GM18861 (cell line): Measurements from ENCODE around the gene PKD2.
"Not testable (repeated sequence)": the region's sequence is repeated elsewhere in the genome, so short reads cannot be mapped to it uniquely, and the experiment has no call there.

Source experiments
- ATAC-seq: cut with Tn5 transposase; IDR thresholded peaks from one replicate; pipeline ENCODE4 v1.9.1; 2021; ENCODE audit not compliant: unreplicated experiment

Gene PKD2

DNA sequence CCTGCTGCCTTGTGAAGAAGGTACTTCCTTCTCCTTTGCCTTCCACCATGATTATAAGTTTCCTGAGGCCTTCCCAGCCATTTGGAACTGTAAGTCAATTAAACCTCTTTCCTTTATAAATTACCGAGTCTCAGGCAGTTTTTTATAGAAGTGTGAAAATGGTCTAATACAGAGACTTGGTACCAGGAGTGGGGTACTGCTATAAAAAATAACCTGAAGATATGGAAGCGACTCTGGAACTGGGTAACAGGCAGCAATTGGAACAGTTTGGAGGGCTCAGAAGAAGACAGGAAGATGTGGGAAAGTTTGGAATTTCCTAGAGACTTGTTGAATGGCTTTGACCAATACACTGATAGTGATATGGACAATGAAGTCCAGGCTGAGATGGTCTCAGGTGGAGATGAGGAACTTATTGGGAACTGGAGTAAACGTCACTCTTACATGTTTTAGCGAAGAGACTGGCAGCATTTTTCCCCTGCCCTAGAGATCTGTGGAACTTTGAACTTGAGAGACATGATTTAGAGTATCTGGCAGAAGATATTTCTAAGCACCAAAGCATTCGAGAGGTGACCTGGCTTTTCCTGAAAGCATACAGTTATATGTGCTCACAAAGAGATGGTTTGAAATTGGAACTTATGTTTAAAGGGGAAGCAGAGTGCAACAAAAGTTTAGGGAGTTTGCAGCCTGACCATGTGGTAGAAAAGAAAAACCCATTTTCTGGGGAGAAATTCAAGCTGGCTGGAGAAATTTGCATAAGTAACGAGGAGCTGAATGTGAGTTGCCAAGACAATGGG is 18.6 kb downstream of the PKD2 start:
- ATAC-seq: not testable (repeated sequence)

- no peak for ATAC-seq
Measured at GRCh38 chr4:88027611-88028608, 20.5 kb downstream of the PKD2 start.

DNA sequence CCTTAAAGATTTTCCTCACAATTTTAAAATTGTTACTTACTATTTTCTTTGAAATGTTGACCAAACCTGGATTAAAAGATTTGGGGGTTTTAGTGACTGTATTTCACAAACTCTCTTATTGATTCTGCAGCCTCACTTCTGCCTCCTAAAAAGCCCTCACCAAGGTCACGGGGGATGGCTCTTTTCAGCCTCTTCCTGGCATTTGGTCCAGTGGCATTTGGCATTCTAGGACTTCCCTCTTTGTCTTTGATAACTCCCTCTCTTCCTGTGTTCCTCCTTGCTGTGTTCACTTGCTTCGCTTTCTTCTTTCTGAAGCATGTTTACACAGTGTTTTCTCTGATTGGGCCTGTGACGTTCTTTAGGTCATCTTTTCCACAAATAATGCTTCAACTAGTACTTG is 21.5 kb downstream of the PKD2 start:
- no peak for ATAC-seq

- no peak for ATAC-seq
Measured at GRCh38 chr4:88029556-88029955, 22.1 kb downstream of the PKD2 start.

GRCh38 chr4:88030565-88031310 is 23.3 kb downstream of the PKD2 start:
- no peak for ATAC-seq

GRCh38 chr4:88033309-88033708 is 25.9 kb downstream of the PKD2 start:
- ATAC-seq: peak; percentile 76

- no peak for ATAC-seq
Measured at GRCh38 chr4:88035292-88035691, 27.9 kb downstream of the PKD2 start.

GRCh38 chr4:88037447-88037846 is 30.0 kb downstream of the PKD2 start:
- no peak for ATAC-seq

- no peak for ATAC-seq
Measured at GRCh38 chr4:88037936-88038335, 30.5 kb downstream of the PKD2 start.

DNA sequence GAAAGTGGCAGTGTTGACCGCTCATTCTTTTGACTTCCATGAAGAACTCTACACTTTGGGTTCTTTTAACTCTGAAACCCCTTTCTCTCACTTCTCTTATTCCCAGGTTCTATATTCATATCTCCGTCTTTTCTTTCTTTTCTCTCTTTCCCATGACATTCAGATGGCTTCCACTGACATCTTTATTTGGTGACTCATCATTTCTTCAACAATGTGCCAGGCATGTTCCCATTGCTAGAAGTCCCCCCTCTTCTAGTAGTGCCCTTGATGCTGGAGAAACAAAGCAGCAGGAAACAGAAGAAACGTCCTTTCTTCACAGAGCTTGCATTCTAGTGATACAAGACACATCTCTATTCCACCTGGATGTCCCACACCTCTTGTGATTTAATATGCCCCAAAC is 33.3 kb downstream of the PKD2 start:
- no peak for ATAC-seq

GRCh38 chr4:88041626-88042025 is 34.2 kb downstream of the PKD2 start:
- no peak for ATAC-seq

GRCh38 chr4:88043001-88043400 is 35.6 kb downstream of the PKD2 start:
- no peak for ATAC-seq

DNA sequence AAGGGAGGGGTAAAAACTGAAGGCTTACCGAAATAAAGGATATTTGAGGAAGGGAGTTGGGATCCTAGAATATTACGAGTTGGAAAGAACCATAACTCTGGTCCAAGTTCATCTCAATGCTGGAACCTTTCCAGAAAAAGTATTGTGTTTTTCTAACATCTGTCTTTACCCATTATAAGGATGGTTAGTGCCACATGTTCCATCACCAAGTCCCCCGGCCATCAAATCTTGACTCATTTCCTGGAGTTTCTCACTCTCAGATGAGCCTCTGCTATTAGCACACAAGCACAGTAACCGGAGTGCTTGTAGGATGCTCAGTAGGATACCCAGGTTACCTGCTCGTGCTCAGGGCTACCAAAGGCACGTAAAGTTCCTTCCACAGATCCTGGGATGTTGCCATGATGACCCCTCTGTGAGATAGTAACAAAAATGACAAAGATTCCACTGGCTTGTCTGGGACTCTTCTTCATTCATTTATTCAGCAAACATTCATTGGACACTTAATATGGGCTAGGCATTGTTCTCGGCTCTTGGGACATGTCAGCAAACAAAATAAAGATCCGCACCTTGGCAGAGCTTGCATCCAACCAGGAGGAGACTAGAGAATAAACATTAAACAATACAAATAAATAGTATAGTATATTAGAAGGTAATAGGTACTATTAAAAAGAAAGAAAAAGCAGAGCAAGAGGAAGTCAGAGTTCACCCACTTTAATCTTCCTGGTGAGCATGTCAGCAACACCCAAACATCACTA is 36.3 kb downstream of the PKD2 start:
- ATAC-seq: no peak

DNA sequence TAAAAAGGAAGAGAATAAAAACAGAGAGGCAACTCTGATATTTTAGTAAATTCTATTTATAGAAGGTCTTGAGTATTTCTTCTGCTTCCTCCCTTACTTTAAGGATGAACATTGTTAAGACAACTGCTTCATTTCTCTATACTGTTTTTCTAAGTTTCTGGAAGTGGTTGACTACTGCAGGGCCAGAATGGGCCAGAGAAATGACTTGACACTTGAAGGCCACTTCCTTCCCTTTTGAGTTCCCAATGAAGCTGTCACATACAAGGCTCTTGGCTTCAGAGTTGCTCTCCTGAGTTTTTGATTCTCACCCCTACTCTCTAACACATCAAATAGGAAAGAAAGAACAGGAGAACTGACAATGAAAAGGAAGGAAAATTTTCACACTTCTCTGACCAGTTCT is 37.6 kb downstream of the PKD2 start:
- ATAC-seq: no peak

DNA sequence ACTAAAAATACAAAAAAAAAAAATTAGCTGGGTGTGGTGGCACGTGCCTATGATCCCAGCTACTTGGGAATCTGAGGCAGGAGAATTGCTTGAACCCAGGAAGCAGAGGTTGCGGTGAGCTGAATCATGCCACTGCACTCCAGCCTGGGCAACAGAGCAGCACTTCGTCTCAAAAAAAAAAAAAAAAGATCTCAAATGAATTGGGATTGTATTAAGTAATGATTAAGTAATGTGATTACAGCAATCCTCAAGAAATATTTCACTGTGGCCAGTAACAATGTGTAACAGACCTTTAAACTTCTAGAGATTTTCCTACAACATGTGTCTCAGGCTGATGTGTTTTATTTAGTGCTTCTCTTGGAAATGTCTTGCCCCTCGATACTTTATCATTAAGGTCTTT is 46.8 kb downstream of the PKD2 start:
- ATAC-seq: no peak

DNA sequence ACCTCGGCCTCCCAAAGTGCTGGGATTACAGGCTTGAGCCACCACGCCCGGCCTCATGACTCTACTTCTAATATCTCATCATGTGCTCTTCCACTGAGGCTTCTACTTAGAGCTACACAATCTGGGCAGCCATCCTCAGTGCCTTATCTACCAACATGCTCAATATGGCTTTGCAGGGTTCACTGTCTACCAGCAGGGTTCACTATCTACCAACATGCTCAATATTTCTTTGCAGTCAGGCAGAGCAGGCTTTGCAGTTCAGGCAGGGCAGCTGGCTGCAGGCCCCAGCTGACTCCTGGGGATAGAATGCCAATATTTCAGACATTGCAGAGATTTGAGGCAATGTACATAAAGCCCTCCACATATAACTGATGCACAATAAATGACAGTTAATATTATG is 47.5 kb downstream of the PKD2 start:
- ATAC-seq: no peak

GRCh38 chr4:88058295-88058694 is 50.9 kb downstream of the PKD2 start:
- ATAC-seq: no peak

- ATAC-seq: no peak
Measured at GRCh38 chr4:88059766-88060165, 52.3 kb downstream of the PKD2 start.

DNA sequence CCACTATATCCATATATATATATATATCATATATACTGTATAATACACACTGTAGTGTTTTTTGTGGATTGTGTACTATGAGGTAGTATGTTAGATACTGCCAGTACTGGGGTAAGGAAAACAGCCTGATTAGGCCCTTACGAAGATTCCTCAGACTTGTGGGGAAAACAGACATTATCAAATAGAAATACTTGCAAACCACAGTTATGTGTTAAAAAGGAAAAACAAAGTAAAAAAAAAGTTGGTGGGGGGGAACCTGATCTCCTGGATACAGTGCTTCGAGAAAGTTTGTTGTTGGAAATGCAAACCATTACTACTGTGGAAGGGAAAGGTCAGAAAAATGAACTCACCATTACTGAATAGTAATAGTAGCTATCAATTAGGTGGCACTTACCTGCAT is 53.0 kb downstream of the PKD2 start:
- no peak for ATAC-seq

DNA sequence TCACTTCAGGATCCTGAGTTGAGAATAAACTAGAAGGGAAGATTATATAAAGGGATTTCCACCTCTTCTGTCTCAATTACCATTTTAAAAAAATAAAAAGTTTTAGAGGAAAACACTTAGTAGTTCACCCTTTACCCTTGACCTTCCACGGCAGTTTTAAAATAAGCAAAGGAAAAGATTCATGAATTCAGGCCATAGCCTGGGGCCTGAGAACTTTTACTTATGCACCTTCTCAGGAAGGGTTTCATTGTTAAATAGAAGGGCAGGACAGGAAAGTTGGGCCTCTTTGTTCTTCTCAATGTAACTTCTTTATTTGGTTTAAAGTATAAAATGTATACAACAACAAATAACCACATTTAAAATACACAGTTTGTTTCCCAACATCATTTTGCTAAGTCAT is 54.9 kb downstream of the PKD2 start:
- ATAC-seq: no peak

DNA sequence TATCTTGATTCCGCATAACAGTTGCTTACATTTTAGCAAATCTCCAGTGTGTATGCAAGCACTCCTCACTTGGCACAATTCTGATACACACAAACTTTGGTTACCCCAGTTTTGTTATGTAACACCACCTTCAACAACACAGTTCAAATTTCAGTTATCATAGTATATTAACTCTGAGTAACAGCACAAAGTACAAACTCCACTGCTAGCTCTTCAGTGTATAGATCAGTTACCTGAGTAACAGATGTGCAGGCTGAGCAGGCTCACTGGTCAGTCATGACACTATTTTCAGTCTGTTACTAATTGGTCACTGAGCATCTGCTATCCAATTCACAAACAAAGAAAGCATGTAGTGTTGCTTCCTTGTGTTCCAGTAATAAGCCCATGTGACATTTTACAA is 55.4 kb downstream of the PKD2 start:
- no peak for ATAC-seq
